ENCODE data around the gene VDR. TPM values are rescaled to one million over a fixed set of nuclear protein-coding genes. Genes with fewer than 3 reads are reported as not detected.

VDR gene
- total RNA-seq, 1 experiment from 2014 or later, result 22.3 TPM

DNA sequence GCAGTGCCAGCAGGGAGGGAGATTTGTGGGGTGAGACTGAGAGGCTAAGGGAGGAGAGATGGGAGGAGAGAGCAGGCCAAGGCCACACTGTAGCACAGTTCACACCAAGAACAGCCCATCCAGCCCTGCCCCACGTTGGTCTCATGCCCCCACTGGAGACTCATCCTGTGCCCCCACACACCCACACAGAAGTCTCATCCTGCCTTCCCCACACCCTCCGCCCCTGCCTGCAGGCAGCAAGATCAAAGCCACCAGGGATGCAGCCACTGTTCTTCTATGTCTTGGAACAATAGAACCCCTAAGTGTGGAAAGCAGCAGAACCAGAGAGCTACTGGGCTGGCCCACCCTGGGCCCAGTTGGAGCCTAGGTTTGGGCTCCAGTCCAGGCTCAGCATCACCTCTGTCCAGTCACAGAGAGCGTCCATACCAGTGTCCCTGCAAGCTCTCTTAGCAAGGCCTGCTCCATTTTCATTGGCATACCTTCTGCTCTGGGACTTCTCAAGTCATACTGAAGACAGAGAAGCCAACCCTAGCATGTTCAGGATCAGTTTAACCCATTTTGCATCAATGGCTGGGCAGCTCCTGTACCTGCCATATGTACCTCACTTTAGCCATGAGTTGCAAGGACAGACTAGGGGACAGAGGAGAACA, 53.4 kb downstream of the VDR start:
- DNase-seq (ENCODE audit: unreplicated experiment), result no peak
- Mint-ChIP-seq H3K4me3 (ENCODE audit: unreplicated experiment) (no peak overlapping the region), H3K9me3 (ENCODE audit: unreplicated experiment) (no peaks in the 10 kb centered on the region), H3K36me3 (ENCODE audit: insufficient read depth, unreplicated experiment) (peaks cover 80% of the 10 kb centered on the region), H3K27ac (ENCODE audit: low read depth, unreplicated experiment) (no peak overlapping the region), H3K27me3 (ENCODE audit: insufficient read depth, unreplicated experiment) (no peaks in the 10 kb centered on the region), H3K4me1 (ENCODE audit: insufficient read depth, unreplicated experiment) (peaks cover 6% of the 10 kb centered on the region)
- BruUV-seq (replicated peaks), result no TSS peak
- TF ChIP-seq, protein P1, sequence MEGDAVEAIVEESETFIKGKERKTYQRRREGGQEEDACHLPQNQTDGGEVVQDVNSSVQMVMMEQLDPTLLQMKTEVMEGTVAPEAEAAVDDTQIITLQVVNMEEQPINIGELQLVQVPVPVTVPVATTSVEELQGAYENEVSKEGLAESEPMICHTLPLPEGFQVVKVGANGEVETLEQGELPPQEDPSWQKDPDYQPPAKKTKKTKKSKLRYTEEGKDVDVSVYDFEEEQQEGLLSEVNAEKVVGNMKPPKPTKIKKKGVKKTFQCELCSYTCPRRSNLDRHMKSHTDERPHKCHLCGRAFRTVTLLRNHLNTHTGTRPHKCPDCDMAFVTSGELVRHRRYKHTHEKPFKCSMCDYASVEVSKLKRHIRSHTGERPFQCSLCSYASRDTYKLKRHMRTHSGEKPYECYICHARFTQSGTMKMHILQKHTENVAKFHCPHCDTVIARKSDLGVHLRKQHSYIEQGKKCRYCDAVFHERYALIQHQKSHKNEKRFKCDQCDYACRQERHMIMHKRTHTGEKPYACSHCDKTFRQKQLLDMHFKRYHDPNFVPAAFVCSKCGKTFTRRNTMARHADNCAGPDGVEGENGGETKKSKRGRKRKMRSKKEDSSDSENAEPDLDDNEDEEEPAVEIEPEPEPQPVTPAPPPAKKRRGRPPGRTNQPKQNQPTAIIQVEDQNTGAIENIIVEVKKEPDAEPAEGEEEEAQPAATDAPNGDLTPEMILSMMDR (IDR thresholded peaks at IDR 0.05; ENCODE audit: unreplicated experiment), result no peak
- intact Hi-C loops (cut with micrococcal nuclease), result no loop called here
- ChIA-PET POLR2A (interaction anchor here (1.1 kb wide), 1 partner anchor 12 kb away, joined by 3 read pairs; no protein-coding TSS in a partner anchor), CTCF (interaction anchor here (0.6 to 6.2 kb wide), 3 partner anchors 8 to 39 kb away, joined by 3 to 35 read pairs (median 3); no protein-coding TSS in a partner anchor)

- no peak overlapping the region for H3K27ac Mint-ChIP-seq (ENCODE audit: low read depth, unreplicated experiment)
- CTCF ChIA-PET, result interaction anchor here (0.7 to 6.2 kb wide), 3 partner anchors 11 to 60 kb away, joined by 3 to 35 read pairs (median 3); no protein-coding TSS in a partner anchor
- POLR2A ChIA-PET, result interaction anchor here (1.1 kb wide), 1 partner anchor 13 kb away, joined by 3 read pairs; no protein-coding TSS in a partner anchor
- no peak overlapping the region for H3K4me3 Mint-ChIP-seq (ENCODE audit: unreplicated experiment)
- DNase-seq (ENCODE audit: unreplicated experiment), result no peak
- no peaks in the 10 kb centered on the region for H3K9me3 Mint-ChIP-seq (ENCODE audit: unreplicated experiment)
- H3K36me3 Mint-ChIP-seq (ENCODE audit: insufficient read depth, unreplicated experiment), result peaks cover 80% of the 10 kb centered on the region
- no peaks in the 10 kb centered on the region for H3K27me3 Mint-ChIP-seq (ENCODE audit: insufficient read depth, unreplicated experiment)
- intact Hi-C loops (cut with micrococcal nuclease), result no loop called here
- TF ChIP-seq, protein P1 (IDR thresholded peaks at IDR 0.05; ENCODE audit: unreplicated experiment), result no peak
- peaks cover 6% of the 10 kb centered on the region for H3K4me1 Mint-ChIP-seq (ENCODE audit: insufficient read depth, unreplicated experiment)
- BruUV-seq (replicated peaks), result no TSS peak
These were observed 54.4 kb downstream of the VDR start for GRCh38 chr12:47850153-47851084.

- intact Hi-C loops (cut with micrococcal nuclease), result no loop called here
- H3K27ac Mint-ChIP-seq (ENCODE audit: low read depth, unreplicated experiment), result no peak overlapping the region
- no peaks in the 10 kb centered on the region for H3K9me3 Mint-ChIP-seq (ENCODE audit: unreplicated experiment)
- DNase-seq (ENCODE audit: unreplicated experiment), result no peak
- no TSS peak for BruUV-seq (replicated peaks)
- H3K4me3 Mint-ChIP-seq (ENCODE audit: unreplicated experiment), result no peak overlapping the region
- TF ChIP-seq, protein P1 (IDR thresholded peaks at IDR 0.05; ENCODE audit: unreplicated experiment), result no peak
- H3K36me3 Mint-ChIP-seq (ENCODE audit: insufficient read depth, unreplicated experiment), result peaks cover 75% of the 10 kb centered on the region
- H3K4me1 Mint-ChIP-seq (ENCODE audit: insufficient read depth, unreplicated experiment), result peaks cover 15% of the 10 kb centered on the region
- POLR2A ChIA-PET, result no interaction called here
- no peaks in the 10 kb centered on the region for H3K27me3 Mint-ChIP-seq (ENCODE audit: insufficient read depth, unreplicated experiment)
- CTCF ChIA-PET, result interaction anchor here (0.6 to 2.6 kb wide), 7 partner anchors 11 to 106 kb away, joined by 3 to 27 read pairs (median 3); no protein-coding TSS in a partner anchor
These were observed 55.5 kb downstream of the VDR start for GRCh38 chr12:47849261-47849660.

DNA sequence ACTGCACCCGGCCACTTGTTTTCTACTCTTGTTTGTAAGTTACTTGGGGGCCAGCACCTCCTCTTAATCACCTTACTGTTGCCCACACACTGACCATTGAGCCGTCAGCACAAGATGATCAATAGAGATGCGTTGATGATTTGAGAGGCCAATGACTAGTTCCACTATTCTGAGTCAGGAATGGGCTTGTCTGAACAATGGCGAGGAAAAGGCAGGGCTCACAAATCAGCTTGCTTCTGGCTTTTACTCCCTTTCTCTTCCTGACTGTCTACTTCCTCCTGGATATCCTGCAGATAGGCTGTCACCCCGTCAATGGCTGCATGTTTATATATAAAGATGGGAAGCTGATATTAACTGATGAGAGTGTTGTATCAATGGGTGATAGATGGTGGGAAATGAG, 55.9 kb downstream of the VDR start:
- H3K4me3 Mint-ChIP-seq (ENCODE audit: unreplicated experiment), result no peak overlapping the region
- peaks cover 15% of the 10 kb centered on the region for H3K4me1 Mint-ChIP-seq (ENCODE audit: insufficient read depth, unreplicated experiment)
- peaks cover 74% of the 10 kb centered on the region for H3K36me3 Mint-ChIP-seq (ENCODE audit: insufficient read depth, unreplicated experiment)
- ChIA-PET POLR2A (no interaction called here), CTCF (interaction anchor here (0.6 to 2.6 kb wide), 7 partner anchors 10 to 251 kb away, joined by 3 to 27 read pairs (median 3); no protein-coding TSS in a partner anchor)
- no peaks in the 10 kb centered on the region for H3K9me3 Mint-ChIP-seq (ENCODE audit: unreplicated experiment)
- intact Hi-C loops (cut with micrococcal nuclease), result no loop called here
- TF ChIP-seq, protein P1 (IDR thresholded peaks at IDR 0.05; ENCODE audit: unreplicated experiment), result no peak
- DNase-seq (ENCODE audit: unreplicated experiment), result no peak
- no peak overlapping the region for H3K27ac Mint-ChIP-seq (ENCODE audit: low read depth, unreplicated experiment)
- no peaks in the 10 kb centered on the region for H3K27me3 Mint-ChIP-seq (ENCODE audit: insufficient read depth, unreplicated experiment)
- BruUV-seq (replicated peaks), result no TSS peak
